Erythroblast (primary cell): ENCODE results near the gene ENPP1.

Source experiments
- GATA1 ChIP-seq: IDR thresholded peaks from 2 replicates; pipeline ENCODE4 v1.6.1; 2011; ENCODE audit warnings: low read depth, mild to moderate bottlenecking, control low read depth, low read length, moderate library complexity
- POLR2A ChIP-seq: IDR thresholded peaks from 2 replicates; pipeline ENCODE4 v1.6.1; 2011; ENCODE audit warnings: mild to moderate bottlenecking, low read length

- TF ChIP-seq POLR2A (no peak), GATA1 (no peak)
Measured at GRCh38 chr6:131886517-131886916, 78.7 kb downstream of the ENPP1 start.
